Inflammatory macrophage treated with lipopolysaccharide for 4 hours (primary cell): ENCODE results near the gene IGF1R.
A peak's percentile ranks its signal among the peaks of the same experiment; 100 is the strongest.

ENCODE experiments used
- DNase-seq: peaks from one replicate; pipeline ENCODE4 v3.0.0-alpha.2; 2020

Gene IGF1R

GRCh38 chr15:98778263-98778959, 130.1 kb downstream of the IGF1R start:
- DNase-seq, result no peak

DNA sequence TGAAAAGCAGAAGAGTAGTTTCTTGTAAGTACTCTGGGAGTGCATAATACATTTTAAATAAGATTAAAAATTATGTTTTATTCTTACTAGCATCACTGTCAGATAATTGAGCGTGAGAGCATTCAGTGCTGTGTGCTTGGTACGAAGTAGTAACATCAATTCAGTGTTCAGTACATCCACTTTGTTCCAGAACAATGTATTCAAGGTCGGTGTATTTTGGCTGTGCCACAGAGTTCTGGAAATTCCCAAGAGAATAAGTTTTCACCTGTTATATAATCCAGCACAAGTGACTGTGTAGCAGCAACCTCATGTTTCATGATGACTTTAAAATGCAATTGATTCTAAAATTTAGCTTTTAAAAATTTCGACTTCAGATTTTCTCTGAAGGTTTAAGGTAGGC, 130.6 kb downstream of the IGF1R start:
- no peak for DNase-seq

DNA sequence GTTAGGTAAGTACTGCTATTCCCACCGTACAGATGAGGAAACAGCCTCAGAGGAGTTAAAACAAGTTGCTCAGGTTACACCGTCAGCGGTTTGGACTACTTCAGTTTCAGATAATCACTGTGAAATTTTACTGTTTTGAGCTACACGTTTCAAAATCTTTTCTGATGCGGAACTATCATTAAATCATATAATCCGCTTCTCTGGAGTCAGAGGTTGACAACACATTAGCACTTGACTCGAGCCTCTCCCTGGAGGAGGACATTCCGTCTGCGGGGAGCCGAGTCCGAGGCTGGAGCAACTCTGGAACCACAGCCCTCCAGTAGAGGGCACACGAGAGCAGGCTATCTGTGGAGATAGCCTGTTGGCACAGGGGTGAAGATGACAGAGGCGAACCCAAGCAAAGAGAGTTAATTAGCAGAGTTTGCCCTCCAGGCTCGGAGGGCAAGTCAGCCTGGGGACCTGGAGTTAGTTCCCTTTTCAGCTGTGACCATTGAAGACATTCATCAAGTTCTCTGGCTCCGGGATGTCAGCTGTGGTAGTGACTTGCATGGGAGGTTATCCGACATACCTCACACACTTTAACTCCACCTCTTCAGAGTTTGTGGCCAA, 131.2 kb downstream of the IGF1R start:
- DNase-seq, result peak; percentile 70

GRCh38 chr15:98781838-98782237, 133.5 kb downstream of the IGF1R start:
- no peak for DNase-seq

DNA sequence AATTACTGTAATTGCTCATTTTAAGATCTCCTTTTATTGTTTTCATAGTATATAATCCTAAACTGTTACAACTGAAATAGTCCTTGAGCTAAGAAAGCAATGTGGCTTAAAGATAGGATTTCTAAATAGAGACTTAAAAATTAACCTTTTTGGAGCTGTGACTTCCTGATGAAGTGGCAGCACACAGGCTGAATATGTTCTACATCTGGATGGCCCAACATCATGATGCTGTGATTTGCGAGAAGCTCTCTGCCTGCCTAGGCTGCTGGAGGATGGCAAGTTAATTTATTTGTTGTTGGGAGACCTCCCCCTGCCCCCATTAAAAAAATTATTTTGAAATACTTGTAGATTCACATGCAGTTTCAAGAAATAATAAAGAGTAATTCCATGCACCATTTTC, 134.5 kb downstream of the IGF1R start:
- no peak for DNase-seq

GRCh38 chr15:98785431-98785806, 137.1 kb downstream of the IGF1R start:
- no peak for DNase-seq

DNA sequence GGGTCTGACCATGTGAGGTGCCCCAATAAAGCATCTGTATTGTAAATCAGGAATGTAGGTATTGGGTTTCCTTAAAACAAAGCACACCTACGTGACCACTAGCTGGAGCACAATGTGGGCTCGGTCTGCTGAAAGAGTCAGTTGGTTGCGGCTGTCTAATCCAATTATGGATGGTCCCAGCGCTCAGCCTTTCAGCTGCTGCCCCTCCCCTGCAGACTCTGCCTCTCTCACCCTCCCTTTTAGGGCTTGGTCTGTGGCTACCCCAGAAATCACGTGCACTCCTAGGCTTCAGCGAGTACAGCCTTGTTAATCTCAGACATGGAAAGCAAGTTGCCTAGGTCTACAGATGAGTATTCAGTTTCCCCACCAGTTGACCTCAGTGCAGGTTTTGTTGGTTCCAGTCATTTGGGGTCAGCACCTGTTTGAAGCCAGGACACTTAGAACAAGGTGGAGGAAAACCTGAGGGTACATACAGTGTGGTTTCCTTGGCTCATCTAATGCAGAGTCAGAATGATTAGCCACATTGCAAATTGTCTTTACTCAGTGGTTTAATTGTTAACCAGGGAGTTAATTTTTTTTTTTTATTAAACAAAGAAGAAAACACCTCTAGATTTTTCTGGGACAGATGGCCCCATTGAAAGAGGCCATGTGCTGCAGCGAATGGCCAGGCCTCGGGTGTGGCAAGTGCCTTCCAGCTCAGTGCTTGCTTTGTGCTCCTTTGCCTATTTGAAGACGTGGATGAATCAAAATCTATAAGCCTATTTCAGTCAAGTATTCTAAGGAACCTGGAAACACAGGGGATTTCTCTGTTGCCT, 137.7 kb downstream of the IGF1R start:
- DNase-seq, result no peak

- DNase-seq, result peak; percentile 31
These were observed 138.4 kb downstream of the IGF1R start for GRCh38 chr15:98786717-98787116.

DNA sequence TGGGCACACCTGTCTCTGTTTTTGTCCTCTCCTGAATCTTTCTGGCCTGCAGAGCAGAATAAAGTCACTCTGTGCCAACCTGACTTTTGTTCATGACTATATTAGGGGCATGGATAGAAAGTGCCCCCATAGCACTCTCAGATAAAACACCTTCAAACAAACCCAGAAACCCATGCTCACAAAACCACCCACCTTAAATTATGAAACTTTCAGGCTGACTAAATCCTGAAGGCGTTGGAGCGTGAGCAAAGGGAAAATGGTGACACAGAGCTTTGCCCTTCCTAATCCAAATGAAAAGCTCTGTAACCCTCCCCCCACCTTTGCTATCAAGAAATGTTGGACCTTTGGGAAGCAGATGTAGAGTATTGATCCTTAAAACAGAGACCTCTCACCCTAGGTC, 138.9 kb downstream of the IGF1R start:
- peak; percentile 63 for DNase-seq

DNA sequence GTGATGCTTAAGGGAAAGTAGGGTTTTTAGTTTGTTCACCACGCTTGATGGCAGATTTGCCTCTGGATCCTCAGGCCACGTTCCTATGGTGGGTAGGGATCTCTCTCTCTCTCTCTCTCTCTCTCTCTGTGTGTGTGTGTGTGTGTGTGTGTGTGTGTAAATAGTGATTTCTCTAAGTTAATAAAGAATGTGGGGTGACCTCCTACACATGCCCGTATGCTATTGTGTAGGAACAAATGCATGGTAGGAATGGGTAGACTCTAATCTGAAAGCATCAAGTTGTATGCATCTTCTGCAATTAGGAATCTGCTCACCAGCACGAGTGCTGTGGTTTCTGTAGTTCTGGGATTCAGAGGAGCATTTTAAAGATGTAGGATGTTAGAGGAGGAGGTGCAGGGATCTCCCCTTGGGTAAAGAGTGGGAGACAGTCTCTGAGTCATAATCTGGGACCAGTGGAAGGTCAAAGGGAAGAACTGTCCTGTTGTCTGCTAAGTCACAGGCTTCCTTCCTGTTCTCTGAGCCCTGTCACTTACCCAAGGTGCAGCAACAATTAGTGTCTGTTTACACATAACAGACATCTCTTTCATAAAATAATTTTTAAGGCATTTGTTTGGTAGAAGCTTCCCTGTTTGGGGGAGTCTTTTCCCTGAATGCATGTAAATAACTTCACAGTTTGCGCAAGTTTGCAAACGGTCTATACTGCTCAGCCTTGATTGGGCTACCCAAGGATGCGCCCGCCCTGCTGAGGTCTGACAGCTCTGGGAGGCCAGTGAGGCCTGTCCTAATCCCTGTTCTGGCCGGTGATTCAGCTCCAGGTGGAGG, 139.8 kb downstream of the IGF1R start:
- peak; percentile 90 for DNase-seq

DNA sequence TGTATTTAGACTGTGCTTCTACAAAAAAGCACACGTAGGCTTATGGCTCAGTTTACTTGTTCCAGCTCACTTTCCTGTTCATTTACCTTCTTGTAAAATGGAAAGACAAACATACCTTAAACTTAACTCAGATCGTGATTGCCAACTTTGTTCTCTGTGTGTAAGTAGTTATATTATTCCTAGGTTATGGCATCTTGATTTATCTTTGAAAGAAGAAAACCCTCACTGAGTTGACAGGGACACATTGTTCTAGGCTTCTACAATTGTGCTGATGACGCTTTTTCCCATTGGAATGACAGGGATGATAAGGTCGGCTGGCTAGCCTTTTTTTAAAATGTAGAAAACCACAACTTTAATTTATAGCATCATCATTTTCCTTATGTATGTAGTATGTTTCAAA, 140.7 kb downstream of the IGF1R start:
- no peak for DNase-seq

- DNase-seq, result no peak
These were observed 141.9 kb downstream of the IGF1R start for GRCh38 chr15:98790270-98790669.

DNA sequence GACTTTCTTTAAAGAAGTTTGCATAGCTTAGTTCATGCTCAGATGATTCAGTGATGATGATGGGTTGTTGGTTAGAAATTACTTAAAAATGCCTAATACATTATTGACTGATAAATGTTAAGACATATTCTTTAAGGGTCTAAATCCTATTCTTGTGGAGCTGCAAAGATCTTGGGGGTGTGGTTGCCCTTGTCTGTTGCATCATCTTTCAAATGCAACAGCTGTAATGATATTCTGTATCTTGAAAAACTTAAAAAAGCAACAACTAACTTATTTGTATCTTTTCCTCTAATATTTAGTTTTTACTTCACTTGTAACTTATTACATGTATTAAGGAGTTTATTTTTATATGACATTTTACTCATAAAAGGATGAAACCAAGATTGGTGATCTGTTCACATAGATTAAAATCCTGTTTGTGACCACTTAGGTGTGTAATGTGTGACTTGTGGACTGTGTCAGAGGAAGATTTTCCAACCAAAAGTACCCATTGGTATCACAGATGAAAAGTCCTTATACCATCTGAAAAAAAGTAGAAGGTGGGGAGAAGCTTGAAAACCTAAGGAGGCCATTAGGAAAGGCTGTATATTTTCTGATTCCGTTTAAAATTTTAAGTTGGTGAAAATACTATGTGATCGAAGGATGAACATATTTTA, 142.8 kb downstream of the IGF1R start:
- DNase-seq, result no peak

DNA sequence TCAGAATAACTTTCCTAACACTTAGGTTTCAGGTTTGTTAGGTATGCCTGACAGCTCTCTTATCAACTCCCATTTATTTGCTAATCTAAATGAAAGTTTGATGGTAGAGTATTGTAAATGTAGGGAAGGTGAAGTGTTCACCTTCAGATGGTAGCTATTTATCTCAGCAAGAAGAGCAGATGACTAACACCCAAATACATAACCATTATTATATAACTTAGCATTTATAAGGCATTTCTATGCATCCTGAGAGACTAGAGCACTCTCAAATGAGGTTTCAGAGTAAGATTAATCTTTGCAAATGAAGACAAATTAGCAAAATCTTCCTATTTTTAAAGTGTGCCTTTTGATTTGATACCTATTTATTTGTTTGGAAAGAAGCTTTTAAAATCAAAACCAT, 143.8 kb downstream of the IGF1R start:
- no peak for DNase-seq

DNA sequence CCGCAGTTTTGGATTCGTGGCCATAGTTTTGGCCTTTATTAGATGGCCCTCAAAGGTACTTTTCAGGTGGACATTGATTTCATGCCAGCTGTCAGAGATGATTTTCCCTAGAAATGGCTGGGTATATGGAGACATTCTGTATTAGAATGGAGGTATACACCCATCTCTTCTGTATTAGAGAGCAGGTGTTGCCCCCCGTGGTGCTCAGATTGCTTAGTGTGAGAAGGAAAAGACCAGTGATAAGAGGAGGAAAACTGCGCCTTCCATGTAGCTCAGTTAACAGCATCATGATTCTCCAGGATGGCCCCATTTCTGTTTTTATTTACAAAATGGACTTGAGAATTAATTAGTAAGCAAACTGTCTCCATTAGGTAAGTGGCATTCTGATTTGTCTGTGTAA, 145.9 kb downstream of the IGF1R start:
- DNase-seq, result no peak

GRCh38 chr15:98794748-98795147, 146.4 kb downstream of the IGF1R start:
- DNase-seq, result no peak

- DNase-seq, result no peak
These were observed 147.6 kb downstream of the IGF1R start for GRCh38 chr15:98795980-98796379.

GRCh38 chr15:98796685-98797357, 148.5 kb downstream of the IGF1R start:
- no peak for DNase-seq

DNA sequence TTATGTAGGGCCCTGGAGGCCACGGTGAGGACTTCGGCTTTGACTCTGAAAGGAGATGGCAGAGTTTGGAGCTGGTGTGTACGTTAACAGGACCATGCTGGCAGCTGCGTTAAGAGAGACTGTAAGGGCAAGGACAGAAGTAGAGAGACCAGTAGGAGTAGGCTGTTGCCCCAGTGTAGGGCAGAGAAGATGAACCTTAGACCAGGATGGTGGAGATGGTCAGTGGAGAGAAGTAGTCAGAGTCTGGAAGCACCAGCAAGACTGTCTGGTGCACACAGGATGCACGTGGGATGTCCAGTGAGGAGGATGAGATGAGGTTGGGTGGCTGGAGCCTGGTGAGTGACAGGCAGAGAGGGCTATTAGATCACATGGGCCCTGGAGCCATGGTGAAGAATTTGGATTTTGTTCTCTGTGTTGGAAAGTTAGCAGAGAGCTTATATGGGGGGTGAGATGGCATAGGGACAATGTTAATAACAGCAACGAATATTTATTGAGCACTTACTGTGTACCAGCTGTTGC, 150.1 kb downstream of the IGF1R start:
- DNase-seq, result no peak

DNA sequence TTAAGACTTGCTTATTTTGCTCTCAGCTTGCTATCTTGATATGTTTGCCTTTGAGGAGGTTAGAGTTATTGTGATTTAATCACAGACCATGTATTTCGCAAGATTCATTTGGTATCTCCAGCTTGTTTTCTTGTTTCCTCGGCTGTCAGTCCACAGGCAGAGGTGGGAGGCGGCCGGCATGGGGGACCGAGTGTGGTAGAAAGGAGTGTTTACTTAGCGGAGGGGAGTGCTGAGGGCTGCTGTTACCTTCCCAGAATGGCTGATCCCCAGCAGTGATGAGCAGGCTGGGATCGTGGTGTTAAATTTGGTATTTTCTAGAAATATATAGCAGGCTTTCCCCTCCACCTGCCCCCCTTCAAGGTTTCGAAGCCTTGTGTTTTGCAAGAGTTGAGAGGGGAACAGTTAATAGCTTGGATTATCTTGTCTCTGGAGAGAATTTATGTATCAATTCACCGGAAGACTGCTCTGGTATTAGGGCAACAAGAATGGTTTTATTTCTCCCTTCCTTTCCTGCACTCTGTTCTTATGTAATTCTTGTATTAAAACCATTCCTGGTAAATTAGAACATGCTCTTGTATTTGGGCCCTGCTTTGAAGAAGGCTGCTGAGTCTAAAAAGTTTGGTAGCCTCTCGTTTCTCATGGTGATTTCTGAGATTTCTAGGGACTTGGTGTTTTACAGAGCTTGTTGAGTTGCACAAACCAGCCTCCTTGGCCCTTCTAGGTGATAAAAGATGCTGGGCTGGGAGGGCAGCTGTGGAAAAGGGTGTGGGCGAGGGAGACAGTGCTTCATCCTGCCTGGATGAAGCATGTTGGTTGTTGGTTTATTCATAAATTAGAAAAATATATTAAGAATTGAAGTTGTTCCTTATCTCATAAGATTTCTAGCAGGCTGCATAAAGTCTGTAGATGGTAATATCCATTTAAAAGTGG, 151.4 kb downstream of the IGF1R start:
- no peak for DNase-seq
